Endothelial cell of umbilical vein (primary cell): ENCODE data around the gene STAT5A. TPM values are rescaled to one million over a fixed set of nuclear protein-coding genes. Genes with fewer than 3 reads are reported as not detected.

Experiments
- BruUV-seq: library from RNA; stranded (reverse); fragments of 400-500 nt; replicated peaks from 2 replicates; lab custom pipeline; 2021; lab: Mats Ljungman, UMichigan
- CTCF ChIA-PET: fragments of 300-600, 350-600 bp; sonication (Branson Sonifier 250); formaldehyde crosslinking; loops from one replicate; lab custom pipeline; 2021; ENCODE audit warnings: antibody characterized with exemption, inconsistent platforms; lab: Charles Lee
- POLR2A ChIA-PET: fragments of 300-600, 350-600 bp; sonication (Branson Sonifier 250); formaldehyde crosslinking; loops from one replicate; lab custom pipeline; 2021; ENCODE audit warnings: antibody characterized with exemption, inconsistent platforms; lab: Charles Lee
- DNase-seq: peaks from one replicate; pipeline ENCODE4 v3.0.0-alpha.2; 2011; ENCODE audit warnings: low read depth, low spot score
- FAIRE-seq: peaks from 2 replicates; lab custom pipeline; 2011; peaks lifted over from hg19 to GRCh38; lab: Jason Lieb, UNC
- H2AFZ ChIP-seq: 2 replicates; pipeline ENCODE4 v1.6.0; 2012; ENCODE audit warnings: low read depth, low read length, control low read depth, inconsistent platforms
- H3K27ac ChIP-seq: 2 replicates; pipeline ENCODE4 v1.5.1; 2011; ENCODE audit warnings: low read depth, mild to moderate bottlenecking, control low read depth, low read length, moderate library complexity; ENCODE audit not compliant: insufficient read depth
- H3K27me3 ChIP-seq, 2 experiments: 2 replicates each; pipeline versions ENCODE4 v1.6.0 to v1.6.1; 2011; ENCODE audit warnings: low read length in 2 of 2, mixed read lengths in 1 of 2; ENCODE audit not compliant: control insufficient read depth in 2 of 2, insufficient read depth in 2 of 2
- H3K36me3 ChIP-seq, 2 experiments: 2 replicates in 1 of 2; 3 replicates in 1 of 2; pipeline ENCODE4 v1.5.1; 2011; ENCODE audit warnings: low read length in 2 of 2, mild to moderate bottlenecking in 1 of 2, moderate library complexity in 1 of 2; ENCODE audit not compliant: control insufficient read depth in 2 of 2, insufficient read depth in 2 of 2; ENCODE audit errors: extremely low read depth in 1 of 2
- H3K4me1 ChIP-seq: 3 replicates; pipeline ENCODE4 v1.5.1; 2011; ENCODE audit warnings: mild to moderate bottlenecking, low read length; ENCODE audit not compliant: control insufficient read depth, insufficient read depth; ENCODE audit errors: extremely low read depth
- H3K4me2 ChIP-seq: 2 replicates; pipeline ENCODE4 v1.6.1; 2011; ENCODE audit warnings: low read length, control low read depth, mixed read lengths; ENCODE audit not compliant: insufficient read depth
- H3K4me3 ChIP-seq, 3 experiments: fragments of 200-600 bp in 1 of 3; sonication (generic), shearing (Covaris generic) in 1 of 3; replicated peaks in 1 of 3; 2 replicates each; pipeline ENCODE4 v1.5.1; 2011 to 2016; ENCODE audit warnings: control low read depth in 3 of 3, low read length in 3 of 3, mild to moderate bottlenecking in 2 of 3, inconsistent platforms in 1 of 3, low read depth in 1 of 3, moderate library complexity in 1 of 3; ENCODE audit not compliant: insufficient read depth in 1 of 3
- H3K79me2 ChIP-seq: 2 replicates; pipeline ENCODE4 v1.6.0; 2012; ENCODE audit warnings: low read length, inconsistent platforms; ENCODE audit not compliant: control insufficient read depth, insufficient read depth
- H3K9ac ChIP-seq: replicated peaks from 2 replicates; pipeline ENCODE3; 2011; ENCODE audit warnings: low read length, control low read depth; ENCODE audit not compliant: insufficient read depth; ENCODE audit errors: extremely low read depth
- H3K9me1 ChIP-seq: replicated peaks from 3 replicates; pipeline ENCODE4 v1.6.0; 2011; ENCODE audit warnings: mild to moderate bottlenecking, low read length; ENCODE audit not compliant: control insufficient read depth, insufficient read depth; ENCODE audit errors: extremely low read depth
- H3K9me3 ChIP-seq: replicated peaks from 2 replicates; pipeline ENCODE4 v1.5.1; 2012; ENCODE audit warnings: low read length, inconsistent platforms; ENCODE audit not compliant: control insufficient read depth, insufficient read depth
- H4K20me1 ChIP-seq: replicated peaks from 2 replicates; pipeline ENCODE3; 2011; ENCODE audit warnings: mild to moderate bottlenecking, low read length; ENCODE audit not compliant: control insufficient read depth, insufficient read depth; ENCODE audit errors: extremely low read depth
- EZH2 ChIP-seq: IDR thresholded peaks from 2 replicates; pipeline ENCODE4 v1.6.1; 2012; ENCODE audit warnings: borderline replicate concordance, low read depth, mild to moderate bottlenecking, moderate library complexity, low read length, inconsistent platforms; ENCODE audit not compliant: severe bottlenecking
- JUN ChIP-seq: IDR thresholded peaks from 2 replicates; pipeline ENCODE4 v1.6.1; 2011; ENCODE audit warnings: borderline replicate concordance, low read depth; ENCODE audit not compliant: insufficient read length, insufficient read depth
- dilution Hi-C: fragments of 300-500 bp; cut with MboI; formaldehyde crosslinking; loops from one replicate; pipeline ENCODE4 v1.15.0; 2019; ENCODE audit warnings: low sequenced_read_pairs; ENCODE audit not compliant: extremely low pct_ligation_motif_present
- intact Hi-C: fragments of 100-400 bp; cut with micrococcal nuclease; formaldehyde crosslinking; loops from one replicate; pipeline ENCODE4 v1.10.0; 2022
- polyA plus RNA-seq, 4 experiments: library from polyadenylated mRNA; depleted of rRNA in 3 of 4; stranded (reverse) in 3 of 4; unstranded in 1 of 4; fragments of >200 nt; gene quantifications; 2 replicates each; pipeline versions ENCODE4 v1.2.1 to v1.2.3, GENCODE V29; 2011 to 2012; ENCODE audit warnings: missing spikeins in 1 of 4
- total RNA-seq: library from RNA; stranded (reverse); gene quantifications from 2 replicates; pipeline ENCODE4 v1.2.3, GENCODE V29; 2021
- TF ChIP-seq, protein P1 (sequence below): IDR thresholded peaks from 2 replicates; pipeline ENCODE4 v1.6.1; 2011; ENCODE audit not compliant: insufficient read depth, insufficient read length
- TF ChIP-seq, protein P2 (sequence below), 2 donors: IDR thresholded peaks; 1 replicate in 1 of 2; 2 replicates in 1 of 2; pipeline ENCODE4 v1.5.1; 2011; ENCODE audit warnings: low read length in 2 of 2, mild to moderate bottlenecking in 2 of 2, moderate library complexity in 2 of 2, control low read depth in 1 of 2, inconsistent platforms in 1 of 2, low read depth in 1 of 2; ENCODE audit not compliant: insufficient read depth in 1 of 2; ENCODE audit errors: extremely low read depth in 1 of 2

STAT5A gene
- total and polyA plus RNA-seq, 2 donors (not counting 3 experiments of a cell fraction or from before 2014, with no cell fraction given), result 18.0 to 23.4 TPM

DNA sequence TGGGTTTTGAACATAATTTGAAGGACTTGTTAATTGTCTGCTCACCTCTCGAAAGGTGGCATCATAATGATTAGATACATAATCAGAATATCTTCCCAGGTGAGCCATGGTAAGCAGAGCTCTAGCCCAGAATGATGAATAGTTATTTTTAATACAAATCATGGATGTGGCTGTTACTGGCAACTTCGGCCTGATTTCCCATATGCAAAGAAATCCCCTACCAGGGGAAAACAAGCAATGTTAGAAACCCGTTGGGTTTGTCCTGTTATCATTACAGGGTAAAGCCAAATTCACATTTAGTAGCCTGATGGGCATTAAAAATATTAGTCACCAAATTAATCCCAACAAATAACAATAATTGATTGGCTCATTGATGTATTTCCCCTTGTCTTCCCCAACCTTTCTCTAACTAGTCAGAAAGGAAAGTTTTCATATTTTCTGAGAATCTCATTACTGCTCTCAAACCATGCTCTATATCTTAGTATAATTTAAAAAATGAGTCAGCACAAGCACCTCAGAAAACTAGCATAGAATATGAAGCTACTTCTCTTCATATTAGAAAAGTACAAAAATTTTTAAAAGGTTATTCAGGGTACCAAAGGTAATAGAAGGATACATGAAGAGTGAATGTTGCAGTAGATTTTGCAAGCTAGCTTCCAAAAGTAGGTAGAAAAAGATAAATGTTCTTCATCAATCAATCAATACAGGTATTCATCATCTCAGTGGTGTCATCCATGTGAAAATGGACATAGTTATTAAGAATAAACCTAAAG, 17.1 kb upstream of the STAT5A start:
- TF ChIP-seq EZH2, result no peak
- TF ChIP-seq, protein P1, sequence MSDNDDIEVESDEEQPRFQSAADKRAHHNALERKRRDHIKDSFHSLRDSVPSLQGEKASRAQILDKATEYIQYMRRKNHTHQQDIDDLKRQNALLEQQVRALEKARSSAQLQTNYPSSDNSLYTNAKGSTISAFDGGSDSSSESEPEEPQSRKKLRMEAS, result no peak
- no peak for TF ChIP-seq JUN
- TF ChIP-seq, protein P2, sequence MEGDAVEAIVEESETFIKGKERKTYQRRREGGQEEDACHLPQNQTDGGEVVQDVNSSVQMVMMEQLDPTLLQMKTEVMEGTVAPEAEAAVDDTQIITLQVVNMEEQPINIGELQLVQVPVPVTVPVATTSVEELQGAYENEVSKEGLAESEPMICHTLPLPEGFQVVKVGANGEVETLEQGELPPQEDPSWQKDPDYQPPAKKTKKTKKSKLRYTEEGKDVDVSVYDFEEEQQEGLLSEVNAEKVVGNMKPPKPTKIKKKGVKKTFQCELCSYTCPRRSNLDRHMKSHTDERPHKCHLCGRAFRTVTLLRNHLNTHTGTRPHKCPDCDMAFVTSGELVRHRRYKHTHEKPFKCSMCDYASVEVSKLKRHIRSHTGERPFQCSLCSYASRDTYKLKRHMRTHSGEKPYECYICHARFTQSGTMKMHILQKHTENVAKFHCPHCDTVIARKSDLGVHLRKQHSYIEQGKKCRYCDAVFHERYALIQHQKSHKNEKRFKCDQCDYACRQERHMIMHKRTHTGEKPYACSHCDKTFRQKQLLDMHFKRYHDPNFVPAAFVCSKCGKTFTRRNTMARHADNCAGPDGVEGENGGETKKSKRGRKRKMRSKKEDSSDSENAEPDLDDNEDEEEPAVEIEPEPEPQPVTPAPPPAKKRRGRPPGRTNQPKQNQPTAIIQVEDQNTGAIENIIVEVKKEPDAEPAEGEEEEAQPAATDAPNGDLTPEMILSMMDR (IDR thresholded peaks at IDR 0.05; ENCODE audit: extremely low read depth in 1 of 2, insufficient read depth in 1 of 2, low read depth in 1 of 2, low read length in 2 of 2), result no peak
- Histone ChIP-seq H3K4me2 (no peak overlapping the region), H3K9me3 (no peaks in the 10 kb centered on the region), H4K20me1 (no peaks in the 10 kb centered on the region), H3K9me1 (no peaks in the 10 kb centered on the region), H3K4me3 (no peak overlapping the region), H3K27ac (no peak overlapping the region), H3K9ac (no peak overlapping the region), H3K27me3 (no peaks in the 10 kb centered on the region), H3K79me2 (peaks cover 81% of the 10 kb centered on the region), H3K4me1 (peaks cover 8% of the 10 kb centered on the region), H2AFZ (no peak overlapping the region), H3K36me3 (no peaks in the 10 kb centered on the region)
- ChIA-PET CTCF (interaction anchor here (1.0 kb wide), 1 partner anchor 49 kb away, joined by 3 read pairs; no protein-coding TSS in a partner anchor), POLR2A (no interaction called here)
- intact Hi-C loops (loop anchor here (10.0 kb wide), 1 partner anchor 136 kb away; no protein-coding TSS in a partner anchor), dilution Hi-C loops (no loop called here)
- FAIRE-seq (no peak), DNase-seq (no peak)
- BruUV-seq, result no TSS peak
